Hematopoietic multipotent progenitor cell treated with erythropoietin and hydrocortisone succinate and interleukin-3 and kit ligand, for 17 days (in vitro differentiated cells): Measurements from ENCODE around the gene TEX38.
"Not testable (repeated sequence)": the region's sequence is repeated elsewhere in the genome, so short reads cannot be mapped to it uniquely, and the experiment has no call there.

ENCODE experiments used
- DNase-seq: peaks from one replicate; pipeline ENCODE4 v3.0.0-alpha.2; 2015; ENCODE audit warnings: low spot score

TEX38 gene

DNA sequence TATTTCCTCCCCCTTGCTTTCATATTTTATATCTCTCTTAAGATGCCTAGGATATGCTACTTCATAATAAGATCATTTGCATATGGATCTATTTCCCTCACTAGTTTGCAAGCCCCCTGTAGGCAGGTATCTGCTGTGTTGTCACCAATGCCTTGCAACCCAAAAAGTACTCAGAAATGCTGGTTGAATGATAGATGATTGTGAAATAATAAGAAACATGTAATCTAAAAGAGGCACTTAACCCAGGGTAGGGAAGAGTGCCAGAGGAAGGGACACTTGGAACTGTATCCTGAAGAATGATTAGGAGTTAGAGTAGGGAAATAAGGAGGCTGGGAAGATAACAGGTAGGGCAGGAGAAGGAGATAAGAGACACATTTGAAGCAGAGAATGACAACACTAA is 15.8 kb upstream of the TEX38 start:
- no peak for DNase-seq

DNA sequence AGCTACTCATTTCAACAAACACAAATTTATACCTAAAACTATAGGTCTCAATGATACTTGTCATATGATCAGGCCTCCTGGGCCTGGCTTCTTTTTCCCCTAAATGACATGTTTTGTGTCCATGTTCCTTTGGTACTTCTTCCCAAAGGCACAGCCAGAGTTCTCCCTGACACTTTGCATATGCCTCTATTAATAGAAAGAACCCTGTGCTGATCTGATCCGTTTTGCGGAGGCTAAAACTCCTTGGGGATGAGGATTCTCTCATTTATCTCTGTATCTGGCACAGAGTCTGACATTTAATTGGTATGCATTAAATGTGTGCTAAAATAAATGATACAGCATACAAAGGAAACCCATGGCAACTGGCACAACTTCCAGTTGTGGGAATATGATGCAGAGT is 15.0 kb upstream of the TEX38 start:
- DNase-seq = no peak

DNA sequence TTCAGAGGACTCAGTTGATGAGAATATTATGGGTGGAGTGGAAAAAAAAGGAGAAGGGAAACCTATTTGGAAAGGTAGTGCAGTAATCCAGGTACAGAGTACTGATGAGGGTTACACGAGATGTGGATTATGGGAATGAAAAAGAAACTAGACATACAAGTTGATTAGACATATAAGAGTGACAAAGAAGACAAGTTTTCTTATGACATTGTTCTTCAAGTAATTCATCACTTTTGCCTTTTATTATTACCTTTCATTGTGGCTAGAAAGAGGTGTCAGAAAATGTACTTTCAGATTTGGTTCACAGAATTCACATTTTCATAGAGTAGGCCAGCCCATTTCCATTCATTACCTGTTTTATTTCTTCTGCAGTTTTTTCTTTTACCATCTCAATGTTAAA is 13.9 kb upstream of the TEX38 start:
- DNase-seq = no peak

DNA sequence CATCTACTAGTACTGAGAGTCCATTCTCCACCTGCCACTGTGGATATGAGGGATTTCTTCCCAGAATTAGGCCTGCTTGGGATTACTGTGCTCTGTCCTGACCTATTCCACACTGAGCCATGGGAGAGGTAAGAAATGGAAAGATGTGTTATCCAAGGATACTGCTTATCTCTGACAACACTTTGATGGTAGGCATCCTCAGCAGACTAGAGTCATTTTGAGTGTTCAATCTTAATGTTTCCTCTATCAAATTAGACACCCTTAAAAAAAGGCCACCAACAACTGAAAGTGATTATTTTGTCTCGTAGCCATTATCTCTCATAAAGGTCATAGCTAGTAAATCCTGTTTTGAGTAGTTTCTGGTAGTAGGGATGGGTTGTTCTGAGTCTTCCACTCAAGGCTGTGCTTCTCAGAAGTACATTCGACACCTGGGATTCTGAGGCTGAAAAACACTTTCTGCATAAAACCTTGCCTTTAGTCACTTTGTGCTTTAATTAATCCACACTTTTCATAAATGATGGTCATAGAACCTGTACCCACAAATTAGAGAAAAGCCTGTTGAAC is 12.3 kb upstream of the TEX38 start:
- DNase-seq = no peak

DNA sequence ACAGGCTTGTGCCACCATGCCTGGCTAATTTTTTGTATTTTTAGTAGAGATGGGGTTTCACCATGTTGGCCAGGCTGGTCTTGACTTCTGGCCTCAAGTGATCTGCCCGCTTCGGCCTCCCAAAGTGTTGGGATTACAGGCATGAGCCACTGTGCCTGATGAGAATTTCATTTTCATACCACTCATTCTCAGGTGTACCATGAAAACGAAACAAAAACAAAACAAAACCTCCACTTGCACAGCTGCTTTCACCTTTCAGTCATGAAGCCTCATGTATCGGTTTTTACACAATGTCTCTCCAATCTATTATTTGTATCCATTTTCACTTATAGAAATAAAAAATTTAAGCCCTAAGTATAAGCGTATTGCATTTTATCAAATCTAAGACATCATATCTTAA is 11.5 kb upstream of the TEX38 start:
- DNase-seq = not testable (repeated sequence)

DNA sequence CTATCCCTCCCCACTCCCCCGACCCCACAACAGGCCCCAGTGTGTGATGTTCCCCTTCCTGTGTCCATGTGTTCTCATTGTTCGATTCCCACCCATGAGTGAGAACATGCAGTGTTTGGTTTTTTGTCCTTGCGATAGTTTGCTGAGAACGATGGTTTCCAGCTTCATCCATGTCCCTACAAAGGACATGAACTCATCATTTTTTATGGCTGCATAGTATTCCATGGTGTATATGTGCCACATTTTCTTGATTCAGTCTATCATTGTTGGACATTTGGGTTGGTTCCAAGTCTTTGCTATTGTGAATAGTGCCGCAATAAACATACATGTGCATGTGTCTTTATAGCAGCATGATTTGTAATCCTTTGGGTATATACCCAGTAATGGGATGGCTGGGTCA is 8.7 kb upstream of the TEX38 start:
- not testable (repeated sequence) for DNase-seq

DNA sequence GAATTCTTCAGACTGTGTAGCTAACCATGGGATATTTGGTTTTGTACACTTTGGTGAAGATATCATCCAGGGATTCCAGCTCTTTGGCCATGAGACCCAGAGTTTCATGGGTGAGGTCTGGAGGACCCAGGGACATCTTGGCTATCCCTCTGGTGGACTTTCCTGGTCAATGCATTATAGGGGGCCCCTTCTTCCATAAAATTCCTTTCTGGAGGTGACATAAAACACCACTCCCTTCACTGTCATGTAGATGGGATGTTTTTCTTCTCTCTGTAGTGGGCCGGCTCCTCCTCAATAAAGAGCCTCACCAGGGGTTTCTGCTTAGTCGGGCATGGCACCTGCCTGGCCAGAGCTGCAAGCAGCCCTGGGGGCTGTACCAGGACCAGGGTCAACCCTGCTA is 5.7 kb upstream of the TEX38 start:
- DNase-seq = no peak

DNA sequence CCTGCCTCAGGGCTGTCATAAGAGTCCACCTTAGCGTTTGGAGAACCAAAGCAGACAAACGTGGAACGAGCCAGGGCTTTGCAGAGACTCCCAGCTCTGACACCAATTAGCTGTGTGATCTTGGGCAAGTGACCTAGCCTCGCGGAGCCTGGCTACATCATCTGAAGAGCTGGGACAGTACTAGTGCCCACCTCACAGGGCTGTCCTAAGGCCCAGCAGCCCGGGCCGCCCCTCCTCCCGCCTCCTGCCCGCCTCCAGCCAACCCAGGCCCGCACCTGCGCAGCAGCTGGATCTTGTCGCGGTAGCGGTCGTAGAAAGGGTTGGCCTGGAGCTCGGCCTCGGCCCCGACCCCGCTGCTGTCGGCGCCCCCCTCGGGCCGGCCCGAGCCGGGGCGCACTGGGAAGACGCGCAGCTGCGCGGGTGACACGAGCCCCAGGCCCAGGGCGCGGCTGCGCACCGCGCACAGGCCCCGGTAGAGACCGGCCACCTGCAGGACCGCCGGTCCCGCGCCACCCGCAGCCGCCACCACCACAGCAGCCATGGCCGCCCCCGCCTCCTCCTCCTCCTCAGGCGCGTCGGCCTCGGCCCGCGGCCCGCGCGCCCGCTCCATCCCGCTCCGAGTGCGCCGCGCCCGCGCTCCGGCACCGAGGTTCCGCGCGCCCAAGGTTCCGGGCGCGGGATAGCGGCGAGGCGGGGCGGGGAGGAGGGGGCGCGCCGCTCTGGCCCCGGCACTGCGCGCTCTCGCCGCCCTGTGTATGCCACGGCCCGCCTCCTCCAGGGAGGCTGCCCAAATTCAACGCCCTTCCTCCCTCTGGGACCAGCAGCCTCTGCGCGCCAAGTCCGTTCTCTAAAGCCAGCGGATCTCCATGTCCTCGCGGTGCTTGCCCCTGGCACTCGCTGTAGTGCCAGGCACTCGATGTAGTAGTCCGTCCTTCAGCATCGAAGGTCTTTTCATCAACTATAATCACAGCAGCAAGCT is 3.6 kb upstream of the TEX38 start, which contains the start of gene ATPAF1:
Gene ATPAF1, minus strand, starts transcription at position 583 of the 979 bp plus-strand sequence. Its CDS starts 42 bp downstream, at position 541.
- peak; percentile 73 for DNase-seq

DNA sequence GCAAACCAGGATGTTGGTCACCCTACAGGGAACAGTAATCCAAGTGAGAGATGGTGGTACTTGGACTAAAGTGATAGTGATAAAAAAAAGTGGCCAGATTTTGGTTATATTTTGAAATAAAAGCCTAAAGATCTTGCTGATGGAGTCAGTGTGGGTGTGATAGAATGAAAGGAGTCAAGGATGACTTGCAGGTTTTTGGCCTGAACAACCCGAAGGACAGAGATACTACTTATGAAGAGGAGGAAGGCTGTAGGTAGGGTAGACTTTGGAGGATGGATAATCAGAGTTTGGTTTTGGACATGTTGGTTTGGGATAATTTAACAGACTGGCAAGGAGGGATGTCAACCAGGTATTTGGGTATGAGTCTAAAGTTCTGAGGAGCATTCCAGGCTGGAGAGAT is 1.5 kb upstream of the TEX38 start:
- DNase-seq = peak; percentile 60

DNA sequence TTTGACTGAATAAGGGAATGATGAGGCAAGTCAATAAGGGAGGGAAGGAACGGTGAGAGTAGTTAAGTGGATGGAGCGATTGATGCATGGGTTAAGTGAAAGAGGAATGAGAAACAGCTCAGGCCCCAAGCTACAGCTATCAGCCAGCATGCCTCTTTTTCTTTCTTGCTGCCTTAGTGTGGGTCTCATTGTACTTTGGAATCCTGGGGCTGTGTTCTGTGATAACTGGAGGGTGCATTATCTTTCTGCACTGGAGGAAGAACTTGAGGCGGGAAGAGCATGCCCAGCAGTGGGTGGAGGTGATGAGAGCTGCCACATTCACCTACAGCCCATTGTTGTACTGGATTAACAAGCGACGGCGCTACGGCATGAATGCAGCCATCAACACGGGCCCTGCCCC is 1.0 kb downstream of the TEX38 start:
- no peak for DNase-seq

DNA sequence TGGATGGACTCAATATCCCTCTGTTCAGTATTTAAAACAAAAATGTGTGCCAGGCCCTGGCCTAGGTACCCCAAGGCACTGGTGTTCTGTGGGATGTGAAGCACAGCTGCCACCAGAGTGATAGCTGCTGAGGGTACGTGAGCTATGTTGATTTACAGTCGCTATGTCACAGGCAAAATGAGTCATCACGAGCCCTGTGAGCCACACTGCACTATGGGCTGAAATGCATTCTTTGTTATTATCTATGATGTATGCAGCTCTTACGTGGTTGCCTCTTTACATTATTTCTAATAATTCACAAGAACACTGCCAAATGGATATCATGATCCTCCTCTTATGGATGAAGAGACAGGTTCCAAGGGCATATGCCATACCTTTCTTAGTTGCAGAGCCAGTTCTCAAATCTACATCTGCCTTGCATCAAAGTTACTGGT is 2.1 kb downstream of the TEX38 start:
- DNase-seq = peak; percentile 84

DNA sequence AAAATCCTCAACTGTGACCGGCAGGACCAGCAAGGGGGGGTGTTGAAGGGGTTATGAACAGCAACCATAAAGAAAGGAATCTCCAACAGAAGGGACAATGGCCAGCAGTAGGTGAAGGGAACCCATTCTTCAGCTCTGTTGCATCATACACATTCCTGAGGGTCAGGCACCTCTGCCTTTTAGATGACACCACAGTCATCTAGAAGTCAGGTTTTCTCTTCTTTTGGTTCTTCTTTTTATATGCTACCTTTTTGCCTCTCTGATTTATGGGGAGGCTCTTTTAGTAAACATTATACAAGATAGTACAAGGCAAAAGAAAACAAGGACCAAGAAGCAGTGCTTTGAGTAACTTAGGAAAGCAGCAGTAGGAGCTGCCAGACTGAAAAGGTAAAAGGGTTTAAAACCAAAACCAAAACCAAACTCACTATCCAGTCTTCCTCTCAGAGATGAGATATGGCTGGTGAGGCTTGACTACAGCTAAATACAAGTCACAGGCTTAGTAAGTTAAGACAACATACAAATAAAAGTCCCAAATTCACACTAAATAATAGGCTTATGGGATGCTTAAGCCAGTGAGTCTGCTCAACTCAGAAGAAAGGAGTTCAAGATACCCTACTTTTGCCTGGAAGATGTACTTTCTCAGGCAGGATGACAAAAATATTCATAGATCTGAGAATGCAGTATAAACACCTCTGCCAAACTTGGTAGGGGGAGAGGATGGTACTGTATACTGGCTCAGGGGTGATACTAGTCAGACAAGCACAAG is 4.1 kb downstream of the TEX38 start:
- DNase-seq = peak; percentile 82

DNA sequence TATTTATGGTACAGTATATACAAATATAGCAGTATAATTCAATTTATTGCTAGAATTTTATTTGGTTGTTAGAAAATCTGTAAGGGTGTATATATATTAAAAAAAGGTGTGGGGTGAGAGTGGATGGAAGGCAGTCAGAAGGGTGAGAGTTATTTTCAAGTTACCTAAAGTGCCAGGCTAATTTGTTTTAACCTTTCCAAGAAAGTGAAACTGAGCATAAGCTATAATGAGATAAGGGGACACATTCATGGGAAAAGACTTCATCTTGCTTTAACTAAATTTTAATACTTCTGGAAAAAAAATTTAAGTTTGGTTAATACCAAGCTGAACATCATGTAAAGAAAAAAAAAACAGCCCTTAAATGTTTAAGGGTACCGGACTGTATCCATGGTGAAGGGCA is 4.9 kb downstream of the TEX38 start:
- DNase-seq = peak; percentile 44

DNA sequence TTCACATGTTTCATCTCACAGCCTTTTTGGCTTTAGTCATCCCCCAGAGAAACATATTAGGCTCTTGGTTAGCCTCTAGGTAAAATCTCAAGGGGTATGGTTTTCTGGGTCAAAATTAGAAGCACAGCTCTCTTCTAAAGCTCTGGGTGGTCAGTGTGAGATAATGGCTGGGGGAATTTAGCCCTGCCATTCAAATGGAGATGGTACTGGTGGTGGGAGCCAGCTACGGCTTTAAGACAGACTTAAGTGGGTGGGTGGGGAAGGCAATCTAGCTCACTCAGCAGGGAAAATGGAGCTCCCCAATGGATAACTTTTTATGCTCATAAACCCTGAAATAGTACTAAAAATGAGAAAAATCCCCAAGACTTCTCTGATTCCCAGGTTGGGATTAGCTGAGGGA is 5.7 kb downstream of the TEX38 start:
- DNase-seq = no peak

DNA sequence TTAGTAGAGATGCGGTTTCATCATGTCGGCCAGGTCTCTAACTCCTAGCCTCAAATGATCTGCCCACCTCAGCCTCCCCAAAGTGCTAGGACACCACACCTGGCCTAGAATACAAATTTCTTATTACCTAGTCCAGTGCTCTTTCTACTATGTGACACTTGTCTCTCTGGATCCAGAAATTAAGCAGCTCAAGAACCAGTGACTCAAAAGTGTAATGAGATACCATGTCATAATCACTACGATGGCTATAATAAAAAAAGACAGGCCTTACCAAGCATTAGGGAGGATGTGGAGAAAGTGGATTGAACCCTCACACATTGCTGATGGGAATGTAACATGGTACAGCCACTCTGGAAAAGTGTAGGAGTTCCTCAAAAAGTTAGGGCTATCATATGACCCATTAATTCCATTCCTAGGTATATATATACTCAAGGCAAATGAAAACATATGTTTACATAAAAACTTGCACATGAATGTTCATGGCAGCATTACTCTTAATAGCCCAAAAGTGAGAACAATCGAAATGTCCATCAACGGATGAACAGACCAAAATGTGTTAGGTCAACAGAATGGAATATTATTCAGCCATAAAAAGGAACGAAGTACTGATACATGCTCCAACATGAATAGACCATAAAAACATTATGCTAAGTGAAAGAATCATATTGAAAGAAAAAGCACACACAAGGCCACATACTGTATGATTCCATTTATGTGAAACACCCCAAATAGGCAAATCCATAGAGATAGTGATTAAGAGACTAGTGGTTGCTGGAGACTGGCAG is 8.3 kb downstream of the TEX38 start:
- DNase-seq = no peak

DNA sequence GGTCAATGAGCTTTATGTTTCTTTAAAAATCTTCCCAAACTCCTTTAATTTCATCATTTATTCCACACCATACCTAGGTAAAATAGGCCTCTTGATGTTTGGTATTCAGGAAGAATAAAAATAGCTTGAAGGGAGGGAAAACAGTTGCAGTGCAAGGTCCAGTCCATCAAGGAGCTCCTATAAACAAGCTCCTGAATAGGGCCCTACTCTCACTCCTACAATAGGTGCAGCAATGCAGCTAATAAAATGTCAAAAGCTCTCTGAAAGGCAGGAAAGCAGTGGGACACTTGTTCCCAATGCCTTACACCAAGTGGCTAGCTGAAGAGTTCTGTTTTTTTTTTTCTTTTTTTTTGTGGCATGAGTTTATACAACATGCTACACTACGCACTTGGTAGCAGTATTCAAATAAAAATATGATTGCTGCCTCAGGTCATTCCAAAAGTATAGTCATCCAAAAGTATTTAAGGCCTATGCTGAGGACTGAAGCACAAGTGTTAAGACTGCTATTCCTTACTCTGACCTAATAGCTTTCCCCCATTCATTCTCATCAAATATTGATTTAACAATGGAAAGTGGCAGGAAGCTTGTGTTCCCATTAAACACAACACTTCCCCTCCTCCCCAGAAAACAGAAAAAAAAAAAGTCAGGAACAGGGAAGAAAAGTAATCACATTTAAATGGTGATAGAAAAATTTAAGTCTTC is 9.8 kb downstream of the TEX38 start:
- no peak for DNase-seq

DNA sequence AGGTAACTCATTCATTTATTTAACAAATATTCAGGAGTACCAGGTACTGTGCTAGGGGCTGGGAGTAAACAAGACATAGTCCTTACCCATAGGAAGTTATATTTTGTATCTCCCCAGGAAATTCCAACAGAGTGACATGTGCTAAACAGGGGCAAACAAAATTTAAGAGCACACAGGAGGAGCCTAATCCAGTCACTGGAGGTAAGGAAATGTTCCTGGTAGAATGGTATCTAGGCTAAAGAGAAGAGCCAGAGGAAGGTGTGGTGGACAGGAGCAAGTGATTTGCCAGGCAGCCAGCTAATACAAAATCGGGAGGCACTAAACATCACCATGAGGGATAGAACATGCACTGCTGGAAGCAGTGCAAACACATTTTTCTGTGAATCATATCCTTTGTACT is 10.4 kb downstream of the TEX38 start:
- no peak for DNase-seq

DNA sequence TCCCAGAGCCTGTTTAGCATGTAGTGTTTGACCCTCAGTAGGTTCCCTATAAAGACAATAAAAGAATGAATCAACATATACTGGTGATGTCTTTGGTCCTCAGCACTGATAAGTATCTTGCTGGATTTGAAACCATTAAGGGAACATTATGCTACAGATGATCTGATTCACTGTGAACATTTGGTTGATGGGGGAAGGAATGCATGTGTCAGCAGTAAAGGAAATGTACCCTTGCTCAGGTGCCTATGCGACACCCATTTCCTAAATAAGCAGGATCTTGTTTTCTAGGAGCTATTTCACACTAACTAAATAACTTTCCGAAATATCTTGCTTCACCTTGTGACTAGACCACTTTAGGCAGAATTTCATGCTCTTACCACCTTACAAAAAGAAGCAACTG is 13.0 kb downstream of the TEX38 start:
- no peak for DNase-seq

DNA sequence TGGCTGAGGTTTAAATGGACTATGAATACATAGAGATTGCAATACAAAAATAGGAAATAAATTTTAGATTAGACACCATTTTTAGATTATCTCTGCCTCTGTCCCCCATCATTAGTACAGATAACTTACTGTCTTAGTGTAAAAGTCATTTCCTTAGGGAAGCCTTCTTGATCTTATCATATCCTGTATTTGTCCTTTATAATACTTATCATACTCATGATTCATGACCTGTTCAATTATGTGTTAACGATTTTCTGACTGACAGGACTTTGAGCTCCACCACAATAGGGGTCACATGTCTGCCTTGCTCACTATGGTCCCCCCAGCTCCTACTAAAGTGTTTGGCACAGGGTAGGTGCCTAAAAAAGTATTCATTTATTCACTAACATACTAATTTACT is 14.6 kb downstream of the TEX38 start:
- DNase-seq = no peak

DNA sequence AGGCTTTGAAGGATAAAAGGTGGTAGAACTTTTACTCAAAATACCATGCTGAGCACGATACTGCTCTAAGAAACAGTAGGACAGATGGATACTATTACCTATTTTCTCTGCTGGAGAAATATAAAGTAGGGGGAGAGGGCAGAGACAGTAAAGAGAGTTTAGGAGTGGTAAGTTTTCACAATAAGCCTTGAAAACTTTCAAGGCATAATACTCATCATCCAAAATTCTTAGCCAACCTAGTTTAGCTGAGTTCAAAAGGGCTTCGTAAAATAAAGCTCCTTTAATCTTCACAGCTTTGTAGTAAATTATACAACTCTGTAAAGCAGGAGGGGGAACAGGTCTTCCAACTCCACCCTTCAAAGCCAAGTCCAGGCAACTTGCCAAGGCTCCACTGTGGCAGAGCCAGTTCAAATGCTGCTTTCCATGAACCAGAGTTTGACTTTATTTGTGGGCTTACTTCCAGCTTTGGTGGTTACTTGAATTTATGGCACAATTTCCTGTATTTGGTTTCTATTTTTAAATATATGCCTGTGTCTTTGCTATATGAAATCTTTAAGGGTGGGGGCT is 15.5 kb downstream of the TEX38 start:
- peak; percentile 63 for DNase-seq
